PC-9 (cell line): ENCODE data around the gene ACOXL. TPM values are rescaled to one million over a fixed set of nuclear protein-coding genes. Genes with fewer than 3 reads are reported as not detected.

Source experiments
- BruUV-seq: library from RNA; stranded (reverse); fragments of 400-500 nt; replicated peaks from 2 replicates; lab custom pipeline; 2021; lab: Mats Ljungman, UMichigan
- CTCF ChIA-PET: fragments of 300-600 bp; sonication (Branson Sonifier 250); formaldehyde crosslinking; loops from one replicate; lab custom pipeline; 2022; ENCODE audit warnings: antibody characterized with exemption; lab: Charles Lee
- POLR2A ChIA-PET: fragments of 300-600 bp; sonication (Branson Sonifier 250); formaldehyde crosslinking; loops from one replicate; lab custom pipeline; 2022; ENCODE audit warnings: antibody characterized with exemption; ENCODE audit not compliant: unreplicated experiment; lab: Charles Lee
- DNase-seq, 2 experiments: peaks; one replicate each; pipeline versions ENCODE4 v3.0.0 to v3.0.0-alpha.2; 2015 to 2022; ENCODE audit warnings: mixed read lengths in 1 of 2
- H2AFZ ChIP-seq: fragments of 200-600 bp; sonication (generic); 2 replicates; pipeline ENCODE4 v1.8.1; 2017; ENCODE audit warnings: antibody characterized with exemption
- H3F3A ChIP-seq: fragments of 200-600 bp; sonication (generic); 2 replicates; pipeline ENCODE4 v1.8.1; 2017; ENCODE audit warnings: antibody characterized with exemption, mild to moderate bottlenecking, low read depth; ENCODE audit not compliant: insufficient read depth
- H3K27ac ChIP-seq: fragments of 200-600 bp; sonication (generic); 2 replicates; pipeline ENCODE4 v1.6.1; 2016; ENCODE audit warnings: mixed run types
- H3K27me3 ChIP-seq: fragments of 200-600 bp; sonication (generic); 2 replicates; pipeline ENCODE4 v1.6.1; 2016; ENCODE audit warnings: low read depth, mixed run types; ENCODE audit not compliant: insufficient read depth
- H3K36me3 ChIP-seq: fragments of 200-600 bp; sonication (generic); 2 replicates; pipeline ENCODE4 v1.6.1; 2016; ENCODE audit warnings: low read depth, mixed run types
- H3K4me1 ChIP-seq: fragments of 200-600 bp; sonication (generic); replicated peaks from 2 replicates; pipeline ENCODE4 v1.6.1; 2016; ENCODE audit warnings: mixed run types; ENCODE audit not compliant: insufficient read depth
- H3K4me2 ChIP-seq: fragments of 200-600 bp; sonication (generic); 2 replicates; pipeline ENCODE4 v1.6.1; 2017; ENCODE audit warnings: mixed run types
- H3K4me3 ChIP-seq: fragments of 200-600 bp; sonication (generic); 2 replicates; pipeline ENCODE4 v1.6.1; 2016; ENCODE audit warnings: mixed run types
- H3K79me2 ChIP-seq: fragments of 200-600 bp; sonication (generic); 2 replicates; pipeline ENCODE4 v1.6.1; 2017; ENCODE audit warnings: low read depth, mixed run types
- H3K9me2 ChIP-seq: fragments of 200-600 bp; sonication (generic); 2 replicates; pipeline ENCODE4 v1.8.1; 2017; ENCODE audit warnings: mild to moderate bottlenecking; ENCODE audit not compliant: insufficient read depth
- H3K9me3 ChIP-seq: fragments of 200-600 bp; sonication (generic); 2 replicates; pipeline ENCODE4 v1.8.1; 2016; ENCODE audit warnings: low read depth; ENCODE audit not compliant: insufficient read depth
- H4K20me1 ChIP-seq: fragments of 200-600 bp; sonication (generic); 2 replicates; pipeline ENCODE4 v1.8.1; 2017; ENCODE audit not compliant: insufficient read depth
- CTCF ChIP-seq: fragments of 200-600 bp; sonication (generic); conservative IDR thresholded peaks from 2 replicates; pipeline ENCODE4 v1.6.1; 2017; ENCODE audit warnings: mixed run types, antibody characterized with exemption, mild to moderate bottlenecking, moderate library complexity
- EZH2 ChIP-seq: fragments of 200-600 bp; sonication (generic); IDR thresholded peaks from 2 replicates; pipeline ENCODE4 v1.8.0; 2017; ENCODE audit warnings: antibody characterized with exemption, low read depth
- intact Hi-C: fragments of 100-400 bp; cut with micrococcal nuclease; formaldehyde crosslinking; loops from one replicate; pipeline ENCODE4 v1.10.0; 2022; ENCODE audit not compliant: unreplicated experiment
- total RNA-seq: library from RNA; stranded (reverse); gene quantifications from 2 replicates; pipeline ENCODE4 v1.2.3, GENCODE V29; 2021

ACOXL gene
- total RNA-seq, 1 experiment from 2014 or later: 10.7 TPM

- BruUV-seq: no TSS peak
- CTCF ChIA-PET: no interaction called here
- TF ChIP-seq EZH2 (no peak), CTCF (no peak)
- Histone ChIP-seq H3K9me2 (no peaks in the 10 kb centered on the region), H3K4me3 (no peak overlapping the region), H3K4me1 (no peaks in the 10 kb centered on the region), H3K36me3 (0 out of 2 replicates have a peak, but pooled peaks cover 2% of the 10 kb centered on the region), H3K79me2 (no peaks in the 10 kb centered on the region), H3K9me3 (no peaks in the 10 kb centered on the region), H4K20me1 (no peaks in the 10 kb centered on the region), H3K27ac (no peak overlapping the region), H3K27me3 (no peaks in the 10 kb centered on the region), H3F3A (no peaks in the 10 kb centered on the region), H2AFZ (no peak overlapping the region), H3K4me2 (no peak overlapping the region)
- intact Hi-C loops: no loop called here
- DNase-seq: no peak
- POLR2A ChIA-PET: no interaction called here
These were observed 62.0 kb downstream of the ACOXL start for GRCh38 chr2:110794390-110794789.

DNA sequence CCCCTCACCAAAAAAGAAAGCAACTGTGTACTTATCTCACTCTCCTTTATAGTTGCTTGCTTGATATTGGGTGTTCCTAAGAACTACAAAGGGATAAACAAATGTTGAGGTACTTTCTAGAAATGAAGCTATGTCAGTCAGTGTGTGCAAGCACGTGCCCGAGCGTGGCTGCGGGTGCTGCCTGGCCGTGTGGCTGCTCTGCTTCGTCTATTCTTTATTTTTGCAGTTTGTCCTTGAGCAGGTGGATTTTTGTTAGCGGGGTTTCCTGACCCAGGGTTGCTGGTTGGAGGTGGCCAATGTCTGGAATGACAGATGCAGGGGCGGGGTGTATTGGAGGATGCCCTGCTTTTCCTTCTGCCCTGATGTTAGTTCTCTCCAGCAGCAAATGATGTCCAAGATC is 62.6 kb downstream of the ACOXL start:
- no peaks in the 10 kb centered on the region for H3K4me1 ChIP-seq

GRCh38 chr2:110796716-110797301 is 64.4 kb downstream of the ACOXL start:
- BruUV-seq: no TSS peak
- Histone ChIP-seq H3K9me2 (no peaks in the 10 kb centered on the region), H3K9me3 (no peaks in the 10 kb centered on the region), H3K79me2 (no peaks in the 10 kb centered on the region), H3K27me3 (no peaks in the 10 kb centered on the region), H2AFZ (no peak overlapping the region), H3K36me3 (0 out of 2 replicates have a peak, but pooled peaks cover 7% of the 10 kb centered on the region), H3K4me3 (no peak overlapping the region), H4K20me1 (no peaks in the 10 kb centered on the region), H3K4me2 (no peak overlapping the region), H3K4me1 (no peaks in the 10 kb centered on the region), H3K27ac (no peak overlapping the region), H3F3A (no peaks in the 10 kb centered on the region)
- TF ChIP-seq EZH2 (no peak), CTCF (no peak)
- ChIA-PET CTCF (no interaction called here), POLR2A (no interaction called here)
- DNase-seq: no peak
- intact Hi-C loops: no loop called here

More for the DNA sequence above, 62.6 kb downstream of the ACOXL start:
- Histone ChIP-seq H3K79me2 (no peaks in the 10 kb centered on the region), H2AFZ (no peak overlapping the region), H3K27me3 (no peaks in the 10 kb centered on the region), H3K36me3 (0 out of 2 replicates have a peak, but pooled peaks cover 7% of the 10 kb centered on the region), H3F3A (no peaks in the 10 kb centered on the region), H4K20me1 (no peaks in the 10 kb centered on the region), H3K4me2 (no peak overlapping the region), H3K4me3 (no peak overlapping the region), H3K9me3 (no peaks in the 10 kb centered on the region), H3K9me2 (no peaks in the 10 kb centered on the region), H3K27ac (no peak overlapping the region)
- ChIA-PET POLR2A (no interaction called here), CTCF (no interaction called here)
- intact Hi-C loops: no loop called here
- DNase-seq: no peak
- no peak for TF ChIP-seq CTCF
- BruUV-seq: no TSS peak
